GM18951 (cell line): ENCODE data around the gene NSRP1.
"Not testable (repeated sequence)": the region's sequence is repeated elsewhere in the genome, so short reads cannot be mapped to it uniquely, and the experiment has no call there.

ENCODE experiments used
- POLR2A ChIP-seq: IDR thresholded peaks from 4 replicates; pipeline ENCODE4 v1.6.1; 2011; ENCODE audit warnings: mild to moderate bottlenecking; ENCODE audit not compliant: insufficient read length, insufficient read depth; ENCODE audit errors: extremely low read depth
- in situ Hi-C: fragments of 300-500 bp; cut with MboI; formaldehyde crosslinking; loops from one replicate; pipeline ENCODE4 v1.12.0; 2022; ENCODE audit warnings: low sequenced_read_pairs, mixed read lengths, inconsistent platforms; ENCODE audit not compliant: unreplicated experiment

NSRP1 gene

GRCh38 chr17:30172560-30172959, 55.9 kb downstream of the NSRP1 start:
- no peak for TF ChIP-seq POLR2A
- in situ Hi-C loops = no loop called here

- in situ Hi-C loops = no loop called here
- TF ChIP-seq POLR2A = no peak
These were observed 57.0 kb downstream of the NSRP1 start for GRCh38 chr17:30173649-30174048.

DNA sequence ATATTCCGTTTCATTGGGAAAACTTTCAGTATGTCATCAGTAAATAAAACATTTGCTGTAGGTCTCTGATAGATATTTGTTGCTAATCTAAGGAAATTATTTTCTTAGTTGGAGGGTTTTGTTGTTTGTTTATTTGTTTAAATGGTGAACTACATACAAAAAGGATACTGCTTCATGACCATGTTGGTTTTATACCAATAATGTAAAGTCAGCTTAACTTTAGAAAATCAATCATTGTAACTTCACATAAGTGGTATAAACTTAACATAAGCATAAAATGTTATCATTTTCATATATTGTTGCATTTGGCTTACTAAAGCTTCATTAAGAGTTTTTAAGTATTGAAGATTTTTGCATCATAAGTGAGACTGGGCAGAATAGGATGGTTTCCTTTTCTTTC, 57.9 kb downstream of the NSRP1 start:
- no peak for TF ChIP-seq POLR2A
- in situ Hi-C loops = no loop called here

DNA sequence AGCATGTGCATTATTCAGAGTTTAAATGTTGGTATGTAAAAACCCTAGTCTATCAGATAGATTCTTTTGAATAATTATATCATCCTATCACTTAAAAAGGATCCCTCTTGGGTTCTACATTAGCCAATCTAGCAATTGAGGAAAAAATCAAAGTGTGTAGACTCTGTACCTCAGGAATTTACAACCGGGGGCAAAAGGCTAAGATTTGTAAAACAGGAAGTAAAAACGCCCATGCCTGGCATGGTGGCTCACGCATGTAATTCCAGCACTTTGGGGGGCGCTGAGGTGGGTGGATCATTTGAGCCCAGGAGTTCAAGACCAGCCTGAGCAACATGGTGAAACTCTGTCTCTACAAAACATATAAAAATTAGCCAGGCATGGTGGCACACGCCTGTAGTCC, 60.2 kb downstream of the NSRP1 start:
- in situ Hi-C loops = no loop called here
- TF ChIP-seq POLR2A = no peak

DNA sequence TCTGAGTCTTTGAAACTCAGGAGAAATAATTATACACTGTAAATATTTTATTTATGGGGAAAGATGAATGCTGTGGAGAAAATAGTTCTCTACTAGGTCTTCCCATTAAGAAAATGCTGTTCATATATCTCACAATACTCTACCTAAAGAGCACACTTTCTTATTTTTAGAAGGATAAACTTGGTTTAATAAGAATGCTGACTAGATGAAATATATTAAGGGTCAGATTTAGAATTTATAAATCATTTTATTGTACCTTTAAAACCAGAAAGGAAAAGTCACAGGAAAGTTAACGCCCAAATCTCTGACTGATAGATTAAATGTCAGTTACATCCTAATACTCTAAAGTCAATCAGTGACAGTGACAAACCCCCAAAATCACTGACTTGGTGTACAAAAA, 70.1 kb downstream of the NSRP1 start:
- no peak for TF ChIP-seq POLR2A
- in situ Hi-C loops = no loop called here

DNA sequence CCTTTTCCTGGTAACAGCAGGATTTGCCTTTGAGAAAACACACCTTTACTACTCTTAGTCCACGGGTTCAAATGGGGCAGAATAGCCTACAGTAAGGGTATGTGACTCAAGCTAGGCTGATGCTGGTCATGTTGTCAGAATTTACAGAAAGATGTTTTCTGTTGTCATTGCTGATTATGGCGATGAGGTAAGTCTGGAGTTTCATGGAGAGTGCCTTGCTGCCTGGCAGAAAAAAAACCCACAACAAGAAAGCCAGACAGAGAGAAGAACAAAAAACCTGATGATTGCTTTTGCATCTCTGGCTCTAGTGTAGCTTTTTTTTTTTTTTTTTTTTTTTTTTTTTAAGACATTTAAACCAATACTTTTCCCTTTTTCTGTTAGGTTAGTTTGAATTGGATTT, 71.0 kb downstream of the NSRP1 start:
- no peak for TF ChIP-seq POLR2A
- in situ Hi-C loops = no loop called here

DNA sequence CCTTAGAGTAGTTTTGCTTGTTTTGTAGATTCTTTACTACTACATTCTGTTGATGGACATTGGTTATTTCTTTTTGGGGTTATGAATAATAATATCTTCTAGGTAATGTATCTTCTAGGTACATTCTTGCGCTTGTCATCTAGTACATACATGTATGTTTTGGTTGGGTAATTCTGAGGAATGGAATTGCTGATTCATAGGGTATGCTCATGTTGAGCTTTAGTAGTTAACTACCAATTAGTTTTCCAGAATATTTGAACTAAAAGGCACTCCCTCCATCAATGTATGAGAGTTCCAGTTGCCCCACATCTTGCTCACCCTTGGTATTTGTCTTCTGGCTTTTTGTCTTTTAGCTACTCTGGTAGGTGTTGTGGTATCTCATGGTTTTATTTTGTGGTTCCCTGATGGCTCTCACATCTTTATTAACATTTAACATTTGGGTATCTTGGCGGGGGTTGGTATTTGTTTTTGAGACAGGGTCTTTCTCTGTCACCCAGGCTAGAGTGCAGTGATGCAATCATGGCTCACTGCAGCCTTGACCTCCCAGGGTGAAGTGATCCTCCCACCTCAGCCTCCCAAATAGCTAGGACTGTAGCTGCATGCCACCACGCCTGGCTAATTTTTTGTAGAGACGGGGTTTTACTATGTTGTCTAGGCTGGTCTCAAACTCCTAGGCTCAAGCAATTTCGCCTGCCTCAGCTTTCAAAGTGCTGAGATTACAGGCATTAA, 71.8 kb downstream of the NSRP1 start:
- in situ Hi-C loops = no loop called here
- no peak for TF ChIP-seq POLR2A

- in situ Hi-C loops = no loop called here
- TF ChIP-seq POLR2A = no peak
These were observed 74.5 kb downstream of the NSRP1 start for GRCh38 chr17:30191072-30191471.

- TF ChIP-seq POLR2A = no peak
- in situ Hi-C loops = no loop called here
These were observed 79.9 kb downstream of the NSRP1 start for GRCh38 chr17:30196504-30196903.

- no peak for TF ChIP-seq POLR2A
- in situ Hi-C loops = no loop called here
These were observed 80.8 kb downstream of the NSRP1 start for GRCh38 chr17:30197416-30197815.

DNA sequence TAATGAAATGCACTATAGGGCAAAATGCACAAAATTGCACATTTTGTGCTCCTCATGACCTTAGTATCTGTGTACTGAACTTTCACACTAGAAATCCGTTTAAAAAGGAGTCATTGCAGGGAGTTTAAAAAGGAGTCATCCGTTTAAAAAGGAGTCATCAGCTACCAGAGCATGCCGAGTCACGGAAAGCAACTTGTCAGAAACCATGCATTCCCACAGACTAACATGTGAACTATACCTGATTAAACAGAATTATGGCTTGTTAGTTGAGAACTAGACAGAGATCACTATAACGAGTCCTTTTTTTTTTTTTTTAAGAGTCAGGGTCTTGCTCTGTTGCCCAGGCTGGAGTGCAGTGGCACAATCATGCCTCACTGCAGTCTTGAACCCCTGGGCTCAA, 83.0 kb downstream of the NSRP1 start:
- in situ Hi-C loops = no loop called here
- TF ChIP-seq POLR2A = no peak

GRCh38 chr17:30200106-30200505, 83.5 kb downstream of the NSRP1 start:
- in situ Hi-C loops = no loop called here
- TF ChIP-seq POLR2A = no peak

GRCh38 chr17:30200656-30201055, 84.0 kb downstream of the NSRP1 start:
- in situ Hi-C loops = not testable (repeated sequence)

DNA sequence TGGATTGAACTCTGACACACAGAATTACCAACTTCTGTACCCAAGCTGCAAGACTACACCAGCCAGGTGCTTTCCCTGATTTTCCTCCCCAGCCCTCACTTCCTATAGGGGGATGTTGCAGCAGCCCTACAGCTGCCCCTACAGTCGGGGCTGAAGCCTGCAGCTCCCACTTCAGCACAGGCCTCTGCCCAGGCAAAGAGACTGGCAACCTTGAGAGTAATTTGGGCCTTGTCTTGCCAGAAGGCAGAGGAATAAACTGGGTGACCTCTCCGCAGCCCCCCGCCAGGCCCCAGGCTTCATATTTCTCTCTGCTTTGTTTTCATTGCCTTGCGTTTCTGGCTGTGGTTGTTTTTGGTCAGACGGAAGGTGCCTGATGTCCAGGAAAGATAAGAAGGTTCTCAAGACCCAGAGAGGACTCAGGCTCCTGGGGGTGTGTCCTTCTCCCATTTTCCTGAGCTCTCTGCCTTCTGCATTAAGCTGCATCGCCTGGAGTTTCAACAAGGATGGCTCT, 86.9 kb downstream of the NSRP1 start:
- TF ChIP-seq POLR2A = no peak
- in situ Hi-C loops = no loop called here

DNA sequence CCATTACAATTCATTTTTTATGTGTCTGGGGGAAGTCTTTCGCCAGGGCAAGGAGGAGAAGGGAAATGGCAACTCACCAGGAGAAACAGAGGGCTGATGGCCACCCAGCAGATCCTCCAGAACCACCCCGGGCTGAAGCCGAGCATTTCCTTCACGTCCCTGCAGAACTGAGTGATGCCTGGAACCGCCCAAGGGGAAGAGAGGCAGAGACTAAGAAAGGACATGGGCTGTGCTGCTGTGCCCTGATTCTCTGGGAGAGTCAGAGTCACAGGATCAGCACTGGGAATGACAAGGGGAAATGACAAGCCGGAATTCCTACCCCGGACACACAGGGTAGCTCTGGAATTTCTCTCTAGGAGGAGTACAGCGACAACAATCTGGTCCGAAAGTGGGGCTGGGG, 91.0 kb downstream of the NSRP1 start:
- TF ChIP-seq POLR2A = no peak
- in situ Hi-C loops = no loop called here

DNA sequence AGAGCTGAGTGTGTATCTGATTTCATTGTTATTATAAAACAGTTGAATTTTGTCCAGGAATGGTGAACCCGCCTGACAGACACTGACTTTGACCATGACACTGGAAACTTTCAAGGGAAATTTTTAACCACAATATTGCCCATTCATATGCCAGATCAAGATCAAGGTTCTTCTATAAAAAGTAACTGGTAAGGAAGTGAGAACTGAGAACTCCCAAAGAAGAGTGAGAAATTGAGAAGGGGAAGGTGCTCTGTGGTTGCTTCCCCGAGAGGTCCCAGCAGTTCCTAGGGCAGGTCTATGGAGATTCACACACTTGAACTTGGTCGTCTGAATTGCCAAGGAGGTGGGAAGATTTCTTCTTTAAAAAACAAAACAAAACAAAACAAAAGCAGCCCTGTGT, 91.6 kb downstream of the NSRP1 start:
- TF ChIP-seq POLR2A = no peak
- in situ Hi-C loops = no loop called here
